ENCODE measurements around the gene SIGLEC11. TPM values are rescaled to one million over a fixed set of nuclear protein-coding genes. Genes with fewer than 3 reads are reported as not detected.

The SIGLEC11 gene
- total RNA-seq, 2 donors from 2014 or later, result 0.32 to 0.45 TPM

- Histone ChIP-seq H3K36me3 (no peaks in the 10 kb centered on the region), H3K4me1 (no peaks in the 10 kb centered on the region), H3K27ac (no peak overlapping the region), H3K4me3 (no peak overlapping the region), H3K9ac (ENCODE audit: low read depth in 2 of 2, low read length in 2 of 2) (no peak overlapping the region), H3K9me3 (no peaks in the 10 kb centered on the region), H3K27me3 (no peaks in the 10 kb centered on the region)
- intact Hi-C loops (cut with DNase I), result no loop called here
- no peak for DNase-seq
- TF ChIP-seq CTCF (IDR thresholded peaks at IDR 0.05), result no peak
These were observed 43.9 kb downstream of the SIGLEC11 start for GRCh38 chr19:49916839-49917733.

- intact Hi-C loops (cut with DNase I), result no loop called here
- DNase-seq, result no peak
- no peak overlapping the region for H3K4me3 ChIP-seq
- H3K27me3 ChIP-seq, result no peaks in the 10 kb centered on the region
- H3K9me3 ChIP-seq, result no peaks in the 10 kb centered on the region
- H3K36me3 ChIP-seq, result no peaks in the 10 kb centered on the region
- no peak for TF ChIP-seq CTCF (IDR thresholded peaks at IDR 0.05)
- H3K9ac ChIP-seq (ENCODE audit: low read depth in 2 of 2, low read length in 2 of 2), result no peak overlapping the region
- H3K4me1 ChIP-seq, result no peaks in the 10 kb centered on the region
- no peak overlapping the region for H3K27ac ChIP-seq
These were observed 45.7 kb downstream of the SIGLEC11 start for GRCh38 chr19:49915271-49915670.

- intact Hi-C loops (cut with DNase I), result no loop called here
- no peaks in the 10 kb centered on the region for H3K27me3 ChIP-seq
- H3K4me1 ChIP-seq, result no peaks in the 10 kb centered on the region
- H3K9ac ChIP-seq (ENCODE audit: low read depth in 2 of 2, low read length in 2 of 2), result no peak overlapping the region
- no peak for DNase-seq
- no peak for TF ChIP-seq CTCF (IDR thresholded peaks at IDR 0.05)
- H3K36me3 ChIP-seq, result peaks cover 2% of the 10 kb centered on the region
- H3K9me3 ChIP-seq, result no peaks in the 10 kb centered on the region
- no peak overlapping the region for H3K27ac ChIP-seq
- H3K4me3 ChIP-seq, result no peak overlapping the region
These were observed 47.3 kb downstream of the SIGLEC11 start for GRCh38 chr19:49913720-49914119.

GRCh38 chr19:49912965-49913685, 47.8 kb downstream of the SIGLEC11 start:
- H3K4me3 ChIP-seq, result no peak overlapping the region
- no peaks in the 10 kb centered on the region for H3K27me3 ChIP-seq
- no peaks in the 10 kb centered on the region for H3K4me1 ChIP-seq
- intact Hi-C loops (cut with DNase I), result no loop called here
- no peak overlapping the region for H3K27ac ChIP-seq
- no peaks in the 10 kb centered on the region for H3K9me3 ChIP-seq
- H3K36me3 ChIP-seq, result peaks cover 6% of the 10 kb centered on the region
- no peak overlapping the region for H3K9ac ChIP-seq (ENCODE audit: low read depth in 2 of 2, low read length in 2 of 2)
- DNase-seq, result no peak
- no peak for TF ChIP-seq CTCF (IDR thresholded peaks at IDR 0.05)

GRCh38 chr19:49911381-49912145, 49.4 kb downstream of the SIGLEC11 start:
- TF ChIP-seq CTCF (IDR thresholded peaks at IDR 0.05), result no peak
- intact Hi-C loops (cut with DNase I), result no loop called here
- Histone ChIP-seq H3K36me3 (peaks cover 6% of the 10 kb centered on the region), H3K27me3 (no peaks in the 10 kb centered on the region), H3K4me3 (no peak overlapping the region), H3K9me3 (no peaks in the 10 kb centered on the region), H3K27ac (peak overlapping the region; percentile 44), H3K9ac (ENCODE audit: low read depth in 2 of 2, low read length in 2 of 2) (no peak overlapping the region), H3K4me1 (no peaks in the 10 kb centered on the region)
- no peak for DNase-seq
